Measurements from ENCODE around the gene CCR5. TPM values are rescaled to one million over a fixed set of nuclear protein-coding genes. Genes with fewer than 3 reads are reported as not detected.
A peak's percentile ranks its signal among the peaks of the same experiment; 100 is the strongest.

The CCR5 gene
- total RNA-seq (2011; cell fraction: chromatin; rRNA removed; ENCODE audit: low replicate concordance), result not detected in 2 replicates
- not detected in 2 replicates for total RNA-seq (2011; cell fraction: nucleolus; rRNA removed)
- not detected in 2 replicates for total RNA-seq (2011; cell fraction: nucleoplasm; rRNA removed)
- total RNA-seq (2014; rRNA removed), result not detected in 2 replicates
- not detected in 2 replicates for total RNA-seq (2014; rRNA removed; fragmentation: Illumina TruSeq; extraction: Trizol)
- not detected in 2 replicates for total RNA-seq (2015; rRNA removed; fragmentation: Illumina TruSeq; extraction: Trizol)
- not detected in 2 replicates for total RNA-seq (2021)
- not detected in 2 replicates for polyA plus RNA-seq (2011; rRNA removed)
- not detected in 2 replicates for polyA plus RNA-seq (2011; cell fraction: cytosol; rRNA removed)
- not detected in 2 replicates for polyA plus RNA-seq (2011; cell fraction: nucleus; rRNA removed)
- polyA plus RNA-seq (2012), result not detected in 2 replicates
- polyA plus RNA-seq (2014; fragmentation: Illumina TruSeq; extraction: Trizol), result not detected in 2 replicates
- polyA plus RNA-seq (2014; fragmentation: Nextera tagmentation; extraction: Ambion mirVana), result not detected
- polyA plus RNA-seq (2014; rRNA removed), result not detected in 2 replicates
- polyA minus RNA-seq (2011; rRNA and poly(A)+ RNA removed), result not detected in 2 replicates
- polyA minus RNA-seq (2011; cell fraction: cytosol; rRNA and poly(A)+ RNA removed), result not detected in 2 replicates
- not detected in 2 replicates for polyA minus RNA-seq (2011; cell fraction: nucleus; rRNA and poly(A)+ RNA removed)
- not detected for Bru-seq, nascent RNA
- not detected for BruChase-seq, experiment 1, labeled RNA remaining after a 2-hour chase
- BruChase-seq, experiment 2, labeled RNA remaining after a 6-hour chase, result not detected
- long read RNA-seq, experiment 1, result 0 reads
- long read RNA-seq, experiment 2, result 0 reads
- long read RNA-seq, experiment 3, result 0 reads

DNA sequence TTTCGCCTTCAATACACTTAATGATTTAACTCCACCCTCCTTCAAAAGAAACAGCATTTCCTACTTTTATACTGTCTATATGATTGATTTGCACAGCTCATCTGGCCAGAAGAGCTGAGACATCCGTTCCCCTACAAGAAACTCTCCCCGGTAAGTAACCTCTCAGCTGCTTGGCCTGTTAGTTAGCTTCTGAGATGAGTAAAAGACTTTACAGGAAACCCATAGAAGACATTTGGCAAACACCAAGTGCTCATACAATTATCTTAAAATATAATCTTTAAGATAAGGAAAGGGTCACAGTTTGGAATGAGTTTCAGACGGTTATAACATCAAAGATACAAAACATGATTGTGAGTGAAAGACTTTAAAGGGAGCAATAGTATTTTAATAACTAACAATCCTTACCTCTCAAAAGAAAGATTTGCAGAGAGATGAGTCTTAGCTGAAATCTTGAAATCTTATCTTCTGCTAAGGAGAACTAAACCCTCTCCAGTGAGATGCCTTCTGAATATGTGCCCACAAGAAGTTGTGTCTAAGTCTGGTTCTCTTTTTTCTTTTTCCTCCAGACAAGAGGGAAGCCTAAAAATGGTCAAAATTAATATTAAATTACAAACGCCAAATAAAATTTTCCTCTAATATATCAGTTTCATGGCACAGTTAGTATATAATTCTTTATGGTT, at the start of gene CCR5:
Gene CCR5 (plus strand): TSS at position 108 of the 680 bp plus-strand sequence. CDS start 1,957 bp downstream, outside the sequence.
- POLR2A ChIA-PET, result interaction anchor here (0.6 to 1.0 kb wide), 2 partner anchors 11 to 36 kb away, joined by 3 to 5 read pairs; partner anchors contain the start of genes CCR5AS and CCRL2
- H4K20me1 ChIP-seq (replicated peaks; ENCODE audit: control insufficient read depth, insufficient read depth, low read length), result no peaks in the 10 kb centered on the region
- H3K27me3 ChIP-seq (ENCODE audit: control insufficient read depth in 2 of 2, insufficient read depth in 2 of 2, low read length in 2 of 2), result peaks cover 38 to 57% of the 10 kb centered on the region in 2 experiments
- ATAC-seq (no peak), FAIRE-seq (peak; percentile 15), DNase-seq (ENCODE audit: extremely low read depth in 1 of 4, low spot score in 3 of 4) (no peak)
- no peaks in the 10 kb centered on the region for H3K9me3 ChIP-seq (replicated peaks; ENCODE audit: control insufficient read depth, insufficient read depth, low read depth, low read length)
- no peak within 1 kb of the TSS for H3K27ac ChIP-seq (ENCODE audit: extremely low read depth, low read depth, low read length)
- no peaks in the 10 kb centered on the region for H3K4me1 ChIP-seq (replicated peaks in 1 of 2; ENCODE audit: control insufficient read depth in 2 of 2, insufficient read depth in 2 of 2, low read length in 2 of 2)
- no peak within 1 kb of the TSS for H2AFZ ChIP-seq (ENCODE audit: low read depth, low read length)
- no peaks in the 10 kb centered on the region for H3K9me1 ChIP-seq (ENCODE audit: control insufficient read depth, insufficient read depth, low read length)
- WGBS (ENCODE audit: insufficient coverage, low coverage, missing lambda C conversion rate), result 3% methylated on average over 5 of the region's 5 CpGs
- intact Hi-C loops (cut with micrococcal nuclease), result loop anchor here (5.0 kb wide), 2 partner anchors 56 to 79 kb away; no protein-coding TSS in a partner anchor
- H3K9ac ChIP-seq (ENCODE audit: insufficient read depth in 1 of 2, low read depth in 2 of 2, low read length in 2 of 2), result no peak within 1 kb of the TSS
- CTCF ChIA-PET (ENCODE audit: low intra/inter-chr PET ratio), result no interaction called here
- BruUV-seq (replicated peaks), result no TSS peak
- no peaks in the 10 kb centered on the region for H3K79me2 ChIP-seq (ENCODE audit: control insufficient read depth, insufficient read depth, low read length)
- no peak within 1 kb of the TSS for H3K4me3 ChIP-seq
- in situ Hi-C loops (cut with MboI), result no loop called here
- TF ChIP-seq TCFL5 (CRISPR knock-in tag; conservative IDR thresholded peaks at IDR 0.05) (no peak), MEIS2 (IDR thresholded peaks at IDR 0.05; ENCODE audit: partially characterized antibody) (peak; percentile 4)
- no peaks in the 10 kb centered on the region for H3K36me3 ChIP-seq (ENCODE audit: control insufficient read depth, insufficient read depth, low read length)
- H3K4me2 ChIP-seq (ENCODE audit: insufficient read depth, low read length), result no peak within 1 kb of the TSS

Measured in K562 (cell line).